ENCODE data around the gene KCP. TPM values are rescaled to one million over a fixed set of nuclear protein-coding genes. Genes with fewer than 3 reads are reported as not detected.
A peak's percentile ranks its signal among the peaks of the same experiment; 100 is the strongest.

Gene KCP
- total and polyA plus RNA-seq, 2 of the 13 experiments (the other 11 are each of a cell fraction or from before 2014, with no cell fraction given) = 0.37 to 1.0 TPM

DNA sequence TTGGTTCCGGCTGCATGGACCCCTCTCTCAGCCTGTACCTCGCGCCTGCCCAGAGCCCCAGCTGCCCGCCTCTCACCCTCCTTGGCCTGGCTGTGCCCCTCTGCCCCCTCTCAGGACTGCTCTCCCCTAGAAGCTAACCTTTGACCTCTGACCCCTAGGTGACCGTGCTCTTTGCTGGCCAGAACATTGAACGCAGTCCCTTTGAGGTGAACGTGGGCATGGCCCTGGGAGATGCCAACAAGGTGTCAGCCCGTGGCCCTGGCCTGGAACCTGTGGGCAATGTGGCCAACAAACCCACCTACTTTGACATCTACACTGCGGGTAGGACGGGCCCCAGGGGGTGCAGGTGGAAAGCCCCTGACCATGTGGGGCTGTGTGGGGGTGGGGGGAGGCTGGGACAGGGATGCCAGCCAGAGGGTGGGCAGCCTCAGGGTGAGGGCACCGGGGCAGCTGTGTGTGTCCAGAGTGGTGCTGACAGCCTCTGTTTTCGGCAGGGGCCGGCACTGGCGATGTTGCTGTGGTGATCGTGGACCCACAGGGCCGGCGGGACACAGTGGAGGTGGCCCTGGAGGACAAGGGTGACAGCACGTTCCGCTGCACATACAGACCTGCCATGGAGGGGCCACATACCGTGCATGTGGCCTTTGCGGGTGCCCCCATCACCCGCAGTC, 72.3 kb downstream of the KCP start:
- no peaks in the 10 kb centered on the region for H3K9me3 ChIP-seq (ENCODE audit: low read length)
- H3K27me3 ChIP-seq (ENCODE audit: control insufficient read depth in 1 of 2, insufficient read depth in 2 of 2, low read length in 2 of 2) = peaks cover 4 to 15% of the 10 kb centered on the region in 2 experiments; a peak in 2 of 5 replicates
- no TSS peak for BruUV-seq (replicated peaks)
- intact Hi-C loops (cut with micrococcal nuclease; ENCODE audit: unreplicated experiment) = loop anchor here (5.0 kb wide), 1 partner anchor 34 kb away; no protein-coding TSS in a partner anchor
- no peak overlapping the region for H3K4me3 ChIP-seq (replicated peaks in 1 of 3; ENCODE audit: insufficient read depth in 1 of 3, low read depth in 2 of 3, low read length in 3 of 3)
- no peak for TF ChIP-seq ZNF251 (CRISPR knock-in tag; IDR thresholded peaks at IDR 0.05)
- TF ChIP-seq, protein P1, sequence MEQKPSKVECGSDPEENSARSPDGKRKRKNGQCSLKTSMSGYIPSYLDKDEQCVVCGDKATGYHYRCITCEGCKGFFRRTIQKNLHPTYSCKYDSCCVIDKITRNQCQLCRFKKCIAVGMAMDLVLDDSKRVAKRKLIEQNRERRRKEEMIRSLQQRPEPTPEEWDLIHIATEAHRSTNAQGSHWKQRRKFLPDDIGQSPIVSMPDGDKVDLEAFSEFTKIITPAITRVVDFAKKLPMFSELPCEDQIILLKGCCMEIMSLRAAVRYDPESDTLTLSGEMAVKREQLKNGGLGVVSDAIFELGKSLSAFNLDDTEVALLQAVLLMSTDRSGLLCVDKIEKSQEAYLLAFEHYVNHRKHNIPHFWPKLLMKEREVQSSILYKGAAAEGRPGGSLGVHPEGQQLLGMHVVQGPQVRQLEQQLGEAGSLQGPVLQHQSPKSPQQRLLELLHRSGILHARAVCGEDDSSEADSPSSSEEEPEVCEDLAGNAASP (CRISPR knock-in tag; IDR thresholded peaks at IDR 0.05; ENCODE audit: borderline replicate concordance) = no peak
- TF ChIP-seq RAD21 (CRISPR knock-in tag; IDR thresholded peaks at IDR 0.05) = no peak
- TF ChIP-seq SALL1 (CRISPR knock-in tag; IDR thresholded peaks at IDR 0.05) = no peak
- no peak for TF ChIP-seq MED13 (CRISPR knock-in tag; IDR thresholded peaks at IDR 0.05)
- TF ChIP-seq NFYC (CRISPR knock-in tag; IDR thresholded peaks at IDR 0.05) = no peak
- peak; percentile 41; the same call in 1 of the 2 replicates for TF ChIP-seq NR2F6 (IDR thresholded peaks at IDR 0.05)
- TF ChIP-seq NR2F6 (CRISPR knock-in tag; IDR thresholded peaks at IDR 0.05) = no peak
- TF ChIP-seq NR2C2 (CRISPR knock-in tag; IDR thresholded peaks at IDR 0.05; ENCODE audit: borderline replicate concordance) = 0 out of 2 replicates have a peak, but pooled peaks have one; percentile 46
- 47% methylated on average over 16 of the region's 22 CpGs for WGBS (ENCODE audit: low lambda C conversion rate)
- H2AFZ ChIP-seq (ENCODE audit: low read length) = no peak overlapping the region
- H3K4me1 ChIP-seq (ENCODE audit: insufficient read depth, low read length) = 0 out of 2 replicates have a peak, but pooled peaks cover 4% of the 10 kb centered on the region
- no peaks in the 10 kb centered on the region for H3K79me2 ChIP-seq (ENCODE audit: insufficient read depth, low read length)
- DNase-seq (ENCODE audit: low spot score) (no peak), ATAC-seq (no peak), FAIRE-seq (no peak)
- no peak overlapping the region for H3K27ac ChIP-seq (ENCODE audit: extremely low read length, insufficient read depth, low read length)
- no peaks in the 10 kb centered on the region for H3K36me3 ChIP-seq (replicated peaks in 1 of 2; ENCODE audit: control insufficient read depth in 1 of 2, insufficient read depth in 2 of 2, low read length in 2 of 2)
- H4K20me1 ChIP-seq (ENCODE audit: insufficient read depth, low read length) = no peaks in the 10 kb centered on the region
- in situ Hi-C loops (cut with HindIII; ENCODE audit: extremely low pct_ligation_motif_present, low pct_unique_long_range_greater_than_20kb) = no loop called here
- ChIA-PET POLR2A (no interaction called here), CTCF (ENCODE audit: low intra/inter-chr PET ratio, low total read pairs) (no interaction called here)
- H3K9ac ChIP-seq (ENCODE audit: insufficient read depth, low read depth, low read length) = no peak overlapping the region
- H3K4me2 ChIP-seq (ENCODE audit: low read depth, low read length) = no peak overlapping the region
